IMR-90 (cell line): ENCODE measurements around the gene ZNF667.

ENCODE experiments used
- BHLHE40 ChIP-seq: fragments of 150-350 bp; IDR thresholded peaks from 2 replicates; pipeline ENCODE4 v1.6.1; 2016; ENCODE audit warnings: mild to moderate bottlenecking, low read depth, low read length
- CEBPB ChIP-seq: IDR thresholded peaks from 2 replicates; pipeline ENCODE4 v1.6.1; 2012; ENCODE audit warnings: low read depth, low read length, improper control_type of control experiment
- CHD1 ChIP-seq: IDR thresholded peaks from 2 replicates; pipeline ENCODE4 v1.6.1; 2012; ENCODE audit warnings: low read depth, low read length, improper control_type of control experiment
- CTCF ChIP-seq: conservative IDR thresholded peaks from 2 replicates; pipeline ENCODE4 v1.5.1; 2012; ENCODE audit warnings: mild to moderate bottlenecking, low read depth, low read length, improper control_type of control experiment
- ELK1 ChIP-seq: fragments of 150-350 bp; IDR thresholded peaks from 2 replicates; pipeline ENCODE4 v1.6.1; 2016; ENCODE audit warnings: low read depth, mild to moderate bottlenecking, low read length, moderate library complexity, borderline replicate concordance
- MAFK ChIP-seq: IDR thresholded peaks from 2 replicates; pipeline ENCODE4 v1.6.1; 2012; ENCODE audit warnings: low read depth, low read length, improper control_type of control experiment
- MAZ ChIP-seq: IDR thresholded peaks from 2 replicates; pipeline ENCODE4 v1.6.1; 2012; ENCODE audit warnings: low read depth, mild to moderate bottlenecking, low read length, improper control_type of control experiment, moderate library complexity, borderline replicate concordance
- MXI1 ChIP-seq: IDR thresholded peaks from 2 replicates; pipeline ENCODE4 v1.6.1; 2012; ENCODE audit warnings: low read depth, mild to moderate bottlenecking, low read length, moderate library complexity, borderline replicate concordance
- POLR2A ChIP-seq: IDR thresholded peaks from 2 replicates; pipeline ENCODE4 v1.6.1; 2012; ENCODE audit warnings: mild to moderate bottlenecking, low read depth, low read length
- RAD21 ChIP-seq: IDR thresholded peaks from 2 replicates; pipeline ENCODE4 v1.6.1; 2012; ENCODE audit warnings: low read length, improper control_type of control experiment
- RCOR1 ChIP-seq: IDR thresholded peaks from 2 replicates; pipeline ENCODE4 v1.6.1; 2012; ENCODE audit warnings: mild to moderate bottlenecking, low read length, improper control_type of control experiment; ENCODE audit not compliant: insufficient replicate concordance
- RFX5 ChIP-seq: IDR thresholded peaks from 2 replicates; pipeline ENCODE4 v1.8.0; 2012; ENCODE audit warnings: low read depth, mild to moderate bottlenecking, low read length, moderate library complexity
- SMC3 ChIP-seq: fragments of 150-350 bp; IDR thresholded peaks from 2 replicates; pipeline ENCODE4 v1.6.1; 2016; ENCODE audit warnings: low read depth, mild to moderate bottlenecking, antibody characterized with exemption, low read length, moderate library complexity
- USF2 ChIP-seq: fragments of 150-350 bp; IDR thresholded peaks from 2 replicates; pipeline ENCODE4 v1.6.1; 2017; ENCODE audit warnings: mild to moderate bottlenecking, antibody characterized with exemption, low read length, low read depth

- no peak for TF ChIP-seq POLR2A
- TF ChIP-seq RAD21: no peak
- no peak for TF ChIP-seq CTCF
- TF ChIP-seq BHLHE40: no peak
- no peak for TF ChIP-seq MAFK
- no peak for TF ChIP-seq RFX5
- no peak for TF ChIP-seq CEBPB
- no peak for TF ChIP-seq MAZ
- TF ChIP-seq SMC3: no peak
- no peak for TF ChIP-seq MXI1
- TF ChIP-seq CHD1: no peak
- no peak for TF ChIP-seq RCOR1
- no peak for TF ChIP-seq USF2
- no peak for TF ChIP-seq ELK1
Observed at GRCh38 chr19:56400485-56400884, 76.7 kb downstream of the ZNF667 start.
